ENCODE results near the gene ISL2. TPM values are rescaled to one million over a fixed set of nuclear protein-coding genes. Genes with fewer than 3 reads are reported as not detected.

ISL2 gene
- total and polyA plus RNA-seq, 9 of the 15 experiments (the other 6 are each of a cell fraction or from before 2014, with no cell fraction given): 0.15 to 23.7 (median 4.0) TPM

DNA sequence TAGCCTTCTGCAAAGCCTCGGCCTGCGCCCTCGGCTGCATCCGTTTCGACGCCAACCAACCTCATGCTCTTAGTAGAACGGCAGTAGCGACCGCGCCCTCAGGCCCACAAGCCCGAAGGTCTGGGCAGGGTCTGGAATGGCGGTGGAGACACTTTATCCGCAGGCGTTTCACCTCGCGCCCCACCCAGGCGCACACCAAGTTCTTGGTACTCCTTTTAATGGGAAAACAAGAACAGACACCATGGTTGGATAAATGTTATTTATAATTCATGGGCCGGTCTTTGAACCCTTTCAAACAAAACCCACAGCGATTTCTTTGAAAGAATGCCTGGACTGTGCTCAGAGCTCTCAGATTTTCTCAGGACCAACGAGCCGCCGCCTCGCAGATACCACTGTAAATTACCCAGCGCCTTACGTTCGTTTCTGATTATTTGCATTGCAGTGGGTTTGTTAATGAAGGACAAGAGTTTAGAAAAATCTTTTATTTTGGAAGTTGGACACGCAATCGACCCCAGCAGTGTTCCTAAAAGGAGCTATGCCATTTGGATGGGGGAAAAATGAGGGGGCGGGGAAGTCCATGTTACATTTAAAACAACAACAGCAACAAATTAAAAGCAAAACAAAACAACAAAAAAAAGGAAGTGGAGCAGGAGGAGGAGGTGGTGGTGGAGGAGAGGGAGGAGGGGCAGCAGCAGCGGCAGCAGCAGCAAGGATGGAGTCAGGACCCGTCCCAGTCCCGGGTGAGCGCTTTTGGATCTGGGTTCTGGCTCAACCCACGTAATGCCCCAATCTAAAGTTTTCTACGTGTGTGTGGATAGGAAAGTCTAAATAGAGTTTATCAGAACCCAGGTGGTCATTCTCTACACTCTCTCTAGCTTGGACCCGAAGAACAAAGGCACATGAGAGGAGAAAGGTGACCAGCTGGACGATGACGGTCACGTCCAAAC lies 993 bp upstream of the ISL2 start (continued):
- TF ChIP-seq, protein P1, sequence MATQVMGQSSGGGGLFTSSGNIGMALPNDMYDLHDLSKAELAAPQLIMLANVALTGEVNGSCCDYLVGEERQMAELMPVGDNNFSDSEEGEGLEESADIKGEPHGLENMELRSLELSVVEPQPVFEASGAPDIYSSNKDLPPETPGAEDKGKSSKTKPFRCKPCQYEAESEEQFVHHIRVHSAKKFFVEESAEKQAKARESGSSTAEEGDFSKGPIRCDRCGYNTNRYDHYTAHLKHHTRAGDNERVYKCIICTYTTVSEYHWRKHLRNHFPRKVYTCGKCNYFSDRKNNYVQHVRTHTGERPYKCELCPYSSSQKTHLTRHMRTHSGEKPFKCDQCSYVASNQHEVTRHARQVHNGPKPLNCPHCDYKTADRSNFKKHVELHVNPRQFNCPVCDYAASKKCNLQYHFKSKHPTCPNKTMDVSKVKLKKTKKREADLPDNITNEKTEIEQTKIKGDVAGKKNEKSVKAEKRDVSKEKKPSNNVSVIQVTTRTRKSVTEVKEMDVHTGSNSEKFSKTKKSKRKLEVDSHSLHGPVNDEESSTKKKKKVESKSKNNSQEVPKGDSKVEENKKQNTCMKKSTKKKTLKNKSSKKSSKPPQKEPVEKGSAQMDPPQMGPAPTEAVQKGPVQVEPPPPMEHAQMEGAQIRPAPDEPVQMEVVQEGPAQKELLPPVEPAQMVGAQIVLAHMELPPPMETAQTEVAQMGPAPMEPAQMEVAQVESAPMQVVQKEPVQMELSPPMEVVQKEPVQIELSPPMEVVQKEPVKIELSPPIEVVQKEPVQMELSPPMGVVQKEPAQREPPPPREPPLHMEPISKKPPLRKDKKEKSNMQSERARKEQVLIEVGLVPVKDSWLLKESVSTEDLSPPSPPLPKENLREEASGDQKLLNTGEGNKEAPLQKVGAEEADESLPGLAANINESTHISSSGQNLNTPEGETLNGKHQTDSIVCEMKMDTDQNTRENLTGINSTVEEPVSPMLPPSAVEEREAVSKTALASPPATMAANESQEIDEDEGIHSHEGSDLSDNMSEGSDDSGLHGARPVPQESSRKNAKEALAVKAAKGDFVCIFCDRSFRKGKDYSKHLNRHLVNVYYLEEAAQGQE (IDR thresholded peaks at IDR 0.05; ENCODE audit: borderline replicate concordance): no peak
- TF ChIP-seq, protein P1 (CRISPR knock-in tag; IDR thresholded peaks at IDR 0.05; ENCODE audit: low read depth): no peak
- no peak for TF ChIP-seq HMGN3 (IDR thresholded peaks at IDR 0.05; ENCODE audit: borderline replicate concordance, extremely low read depth, insufficient read length, low read depth, low read length)
- TF ChIP-seq FOXP1 (CRISPR knock-in tag; IDR thresholded peaks at IDR 0.05): no peak
- TF ChIP-seq ZNF239 (CRISPR knock-in tag; IDR thresholded peaks at IDR 0.05): no peak
- TF ChIP-seq KDM1A (IDR thresholded peaks at IDR 0.05): no peak
- TF ChIP-seq, protein P2, sequence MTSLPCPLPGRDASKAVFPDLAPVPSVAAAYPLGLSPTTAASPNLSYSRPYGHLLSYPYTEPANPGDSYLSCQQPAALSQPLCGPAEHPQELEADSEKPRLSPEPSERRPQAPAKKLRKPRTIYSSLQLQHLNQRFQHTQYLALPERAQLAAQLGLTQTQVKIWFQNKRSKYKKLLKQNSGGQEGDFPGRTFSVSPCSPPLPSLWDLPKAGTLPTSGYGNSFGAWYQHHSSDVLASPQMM (CRISPR knock-in tag; IDR thresholded peaks at IDR 0.05): no peak
- TF ChIP-seq RBBP5 (IDR thresholded peaks at IDR 0.05; ENCODE audit: borderline replicate concordance, insufficient read depth, low read length, poor library complexity, severe bottlenecking): no peak
- TF ChIP-seq NEUROD1 (IDR thresholded peaks at IDR 0.05; ENCODE audit: borderline replicate concordance, low read depth, low read length, partially characterized antibody): no peak
- no peak for TF ChIP-seq ZFX (CRISPR knock-in tag; IDR thresholded peaks at IDR 0.05)
- TF ChIP-seq, protein P3, sequence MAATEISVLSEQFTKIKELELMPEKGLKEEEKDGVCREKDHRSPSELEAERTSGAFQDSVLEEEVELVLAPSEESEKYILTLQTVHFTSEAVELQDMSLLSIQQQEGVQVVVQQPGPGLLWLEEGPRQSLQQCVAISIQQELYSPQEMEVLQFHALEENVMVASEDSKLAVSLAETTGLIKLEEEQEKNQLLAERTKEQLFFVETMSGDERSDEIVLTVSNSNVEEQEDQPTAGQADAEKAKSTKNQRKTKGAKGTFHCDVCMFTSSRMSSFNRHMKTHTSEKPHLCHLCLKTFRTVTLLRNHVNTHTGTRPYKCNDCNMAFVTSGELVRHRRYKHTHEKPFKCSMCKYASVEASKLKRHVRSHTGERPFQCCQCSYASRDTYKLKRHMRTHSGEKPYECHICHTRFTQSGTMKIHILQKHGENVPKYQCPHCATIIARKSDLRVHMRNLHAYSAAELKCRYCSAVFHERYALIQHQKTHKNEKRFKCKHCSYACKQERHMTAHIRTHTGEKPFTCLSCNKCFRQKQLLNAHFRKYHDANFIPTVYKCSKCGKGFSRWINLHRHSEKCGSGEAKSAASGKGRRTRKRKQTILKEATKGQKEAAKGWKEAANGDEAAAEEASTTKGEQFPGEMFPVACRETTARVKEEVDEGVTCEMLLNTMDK (IDR thresholded peaks at IDR 0.05; ENCODE audit: borderline replicate concordance, insufficient read depth, low read depth, low read length, poor library complexity, severe bottlenecking): no peak
- no peak for TF ChIP-seq FUS (optimal IDR thresholded peaks at IDR 0.05; ENCODE audit: low read depth, low read length)
- no peak for TF ChIP-seq HDAC3 (IDR thresholded peaks at IDR 0.05; ENCODE audit: borderline replicate concordance, partially characterized antibody)
- TF ChIP-seq, protein P4, sequence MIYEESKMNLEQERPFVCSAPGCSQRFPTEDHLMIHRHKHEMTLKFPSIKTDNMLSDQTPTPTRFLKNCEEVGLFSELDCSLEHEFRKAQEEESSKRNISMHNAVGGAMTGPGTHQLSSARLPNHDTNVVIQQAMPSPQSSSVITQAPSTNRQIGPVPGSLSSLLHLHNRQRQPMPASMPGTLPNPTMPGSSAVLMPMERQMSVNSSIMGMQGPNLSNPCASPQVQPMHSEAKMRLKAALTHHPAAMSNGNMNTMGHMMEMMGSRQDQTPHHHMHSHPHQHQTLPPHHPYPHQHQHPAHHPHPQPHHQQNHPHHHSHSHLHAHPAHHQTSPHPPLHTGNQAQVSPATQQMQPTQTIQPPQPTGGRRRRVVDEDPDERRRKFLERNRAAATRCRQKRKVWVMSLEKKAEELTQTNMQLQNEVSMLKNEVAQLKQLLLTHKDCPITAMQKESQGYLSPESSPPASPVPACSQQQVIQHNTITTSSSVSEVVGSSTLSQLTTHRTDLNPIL (CRISPR knock-in tag; IDR thresholded peaks at IDR 0.05): no peak
